GM19035 (cell line): ENCODE data around the gene PLCXD3.

ENCODE experiments used
- ATAC-seq: cut with Tn5 transposase; IDR thresholded peaks from one replicate; pipeline ENCODE4 v1.9.1; 2021; ENCODE audit not compliant: unreplicated experiment

The PLCXD3 gene

GRCh38 chr5:41510176-41510831 lies at the start of gene PLCXD3:
TSS of gene PLCXD3 (minus strand) at chr5:41510601. CDS start at chr5:41510526, 75 bp downstream.
- ATAC-seq, result no peak

- ATAC-seq, result no peak
Measured at GRCh38 chr5:41559184-41559583, 48.8 kb upstream of the PLCXD3 start.

GRCh38 chr5:41558295-41558694 lies 47.9 kb upstream of the PLCXD3 start:
- no peak for ATAC-seq

GRCh38 chr5:41547991-41548390 lies 37.6 kb upstream of the PLCXD3 start:
- no peak for ATAC-seq

GRCh38 chr5:41542183-41542582 lies 31.8 kb upstream of the PLCXD3 start:
- ATAC-seq, result no peak

GRCh38 chr5:41539454-41539853 lies 29.1 kb upstream of the PLCXD3 start:
- no peak for ATAC-seq

- no peak for ATAC-seq
Measured at GRCh38 chr5:41537581-41537980, 27.2 kb upstream of the PLCXD3 start.

- no peak for ATAC-seq
Measured at GRCh38 chr5:41532485-41532884, 22.1 kb upstream of the PLCXD3 start.

- no peak for ATAC-seq
Measured at GRCh38 chr5:41527201-41527779, 16.9 kb upstream of the PLCXD3 start.

GRCh38 chr5:41526699-41527098 lies 16.3 kb upstream of the PLCXD3 start:
- no peak for ATAC-seq

GRCh38 chr5:41524174-41524573 lies 13.8 kb upstream of the PLCXD3 start:
- no peak for ATAC-seq

- no peak for ATAC-seq
Measured at GRCh38 chr5:41522193-41522786, 11.9 kb upstream of the PLCXD3 start.

- ATAC-seq, result no peak
Measured at GRCh38 chr5:41519801-41520200, 9.4 kb upstream of the PLCXD3 start.

- ATAC-seq, result no peak
Measured at GRCh38 chr5:41517909-41518308, 7.5 kb upstream of the PLCXD3 start.

GRCh38 chr5:41511241-41511640 lies 840 bp upstream of the PLCXD3 start:
- ATAC-seq, result no peak

GRCh38 chr5:41509399-41510175 lies 814 bp downstream of the PLCXD3 start:
- ATAC-seq, result no peak

GRCh38 chr5:41508696-41509398 lies 1.6 kb downstream of the PLCXD3 start:
- ATAC-seq, result no peak

GRCh38 chr5:41508186-41508585 lies 2.2 kb downstream of the PLCXD3 start:
- ATAC-seq, result no peak

GRCh38 chr5:41507501-41507900 lies 2.9 kb downstream of the PLCXD3 start:
- no peak for ATAC-seq

GRCh38 chr5:41503860-41504259 lies 6.5 kb downstream of the PLCXD3 start:
- ATAC-seq, result no peak

GRCh38 chr5:41503310-41503709 lies 7.1 kb downstream of the PLCXD3 start:
- ATAC-seq, result no peak
